Neural cell (in vitro differentiated cells): Measurements from ENCODE around the gene HTRA2.

Experiments used
- CTCF ChIP-seq: fragments of 450-650 bp; IDR thresholded peaks from 2 replicates; pipeline ENCODE4 v1.5.1; 2014; ENCODE audit warnings: antibody characterized with exemption, mild to moderate bottlenecking, moderate library complexity; ENCODE audit not compliant: poor library complexity, severe bottlenecking
- EZH2 ChIP-seq: fragments of 200-600, 300-800 bp; shearing (Covaris generic), sonication (generic); IDR thresholded peaks from 2 replicates; pipeline ENCODE4 v1.6.1; 2014; ENCODE audit warnings: antibody characterized with exemption, low read length, borderline replicate concordance, mild to moderate bottlenecking; ENCODE audit not compliant: insufficient read depth, poor library complexity, severe bottlenecking
- MXI1 ChIP-seq: fragments of 450-650 bp; conservative IDR thresholded peaks from 2 replicates; pipeline ENCODE4 v1.6.1; 2014; ENCODE audit warnings: antibody characterized with exemption, mild to moderate bottlenecking; ENCODE audit not compliant: poor library complexity, severe bottlenecking
- POLR2AphosphoS5 ChIP-seq: IDR thresholded peaks from 2 replicates; pipeline ENCODE4 v1.6.1; 2012
- REST ChIP-seq: IDR thresholded peaks from 2 replicates; pipeline ENCODE4 v1.6.1; 2012; ENCODE audit warnings: borderline replicate concordance
- SMC3 ChIP-seq: fragments of 450-650 bp; conservative IDR thresholded peaks from 2 replicates; pipeline ENCODE4 v1.6.1; 2014; ENCODE audit warnings: antibody characterized with exemption, mild to moderate bottlenecking, moderate library complexity; ENCODE audit not compliant: poor library complexity
- TAF1 ChIP-seq: IDR thresholded peaks from 2 replicates; pipeline ENCODE4 v1.6.1; 2012; ENCODE audit warnings: low read depth

GRCh38 chr2:74525717-74526648 lies 3.8 kb upstream of the HTRA2 start, which contains the start of gene DQX1:
- TF ChIP-seq CTCF = no peak
- no peak for TF ChIP-seq TAF1
- no peak for TF ChIP-seq POLR2AphosphoS5
- no peak for TF ChIP-seq EZH2
- TF ChIP-seq SMC3 = no peak
- TF ChIP-seq MXI1 = no peak
- TF ChIP-seq REST = no peak
